ENCODE results near the gene SLC6A17. TPM values are rescaled to one million over a fixed set of nuclear protein-coding genes. Genes with fewer than 3 reads are reported as not detected.

SLC6A17 gene
- total RNA-seq, 1 donor from 2014 or later = 2.7 TPM

- no peak for DNase-seq (ENCODE audit: low read depth in 2 of 2)
Measured at GRCh38 chr1:110239441-110240430, 89.4 kb downstream of the SLC6A17 start.

GRCh38 chr1:110240476-110241210 is 90.3 kb downstream of the SLC6A17 start:
- DNase-seq (ENCODE audit: low read depth in 2 of 2) = no peak

GRCh38 chr1:110241516-110241915 is 91.2 kb downstream of the SLC6A17 start:
- DNase-seq (ENCODE audit: low read depth in 2 of 2) = no peak

GRCh38 chr1:110242062-110242461 is 91.8 kb downstream of the SLC6A17 start:
- DNase-seq (ENCODE audit: low read depth in 2 of 2) = no peak

GRCh38 chr1:110242731-110243130 is 92.4 kb downstream of the SLC6A17 start:
- DNase-seq (ENCODE audit: low read depth in 2 of 2) = no peak

- no peak for DNase-seq (ENCODE audit: low read depth in 2 of 2)
Measured at GRCh38 chr1:110243146-110243545, 92.9 kb downstream of the SLC6A17 start.

- DNase-seq (ENCODE audit: low read depth in 2 of 2) = no peak
Measured at GRCh38 chr1:110243574-110243973, 93.3 kb downstream of the SLC6A17 start.

- no peak for DNase-seq (ENCODE audit: low read depth in 2 of 2)
Measured at GRCh38 chr1:110245876-110246620, 95.8 kb downstream of the SLC6A17 start.

GRCh38 chr1:110248746-110249145 is 98.5 kb downstream of the SLC6A17 start:
- no peak for DNase-seq (ENCODE audit: low read depth in 2 of 2)

GRCh38 chr1:110249256-110249655 is 99.0 kb downstream of the SLC6A17 start:
- DNase-seq (ENCODE audit: low read depth in 2 of 2) = no peak

GRCh38 chr1:110250008-110250407 is 99.7 kb downstream of the SLC6A17 start:
- no peak for DNase-seq (ENCODE audit: low read depth in 2 of 2)

GRCh38 chr1:110250749-110251148 is 100.5 kb downstream of the SLC6A17 start:
- no peak for DNase-seq (ENCODE audit: low read depth in 2 of 2)

Other genes with a start within 250 kb of the SLC6A17 start
- 4.6 and 7.6 TPM in 2 replicates for gene CSF1, start 239.6 kb upstream of the SLC6A17 start, total RNA-seq
- 39.7 and 50.4 TPM in 2 replicates for gene AHCYL1, start 165.7 kb upstream of the SLC6A17 start, total RNA-seq
- gene STRIP1, start 115.9 kb upstream of the SLC6A17 start, total RNA-seq = 31.1 and 46.3 TPM in 2 replicates
- not detected in 2 replicates for gene ALX3, start 79.8 kb upstream of the SLC6A17 start, total RNA-seq
- gene UBL4B, start 38.1 kb upstream of the SLC6A17 start, total RNA-seq = not detected in 2 replicates
- gene KCNC4, start 59.8 kb downstream of the SLC6A17 start, total RNA-seq = 0.77 and 1.0 TPM in 2 replicates
- 26.2 and 28.1 TPM in 2 replicates for gene RBM15, start 188.9 kb downstream of the SLC6A17 start, total RNA-seq
- gene SLC16A4, start 240.5 kb downstream of the SLC6A17 start, total RNA-seq = 0.13 and 0.25 TPM in 2 replicates